GM21786 (cell line): ENCODE measurements around the gene MAP3K5.
"Not testable (repeated sequence)": the region's sequence is repeated elsewhere in the genome, so short reads cannot be mapped to it uniquely, and the experiment has no call there.

Experiments
- ATAC-seq: cut with Tn5 transposase; IDR thresholded peaks from one replicate; pipeline ENCODE4 v1.9.1; 2021; ENCODE audit not compliant: unreplicated experiment

The MAP3K5 gene

DNA sequence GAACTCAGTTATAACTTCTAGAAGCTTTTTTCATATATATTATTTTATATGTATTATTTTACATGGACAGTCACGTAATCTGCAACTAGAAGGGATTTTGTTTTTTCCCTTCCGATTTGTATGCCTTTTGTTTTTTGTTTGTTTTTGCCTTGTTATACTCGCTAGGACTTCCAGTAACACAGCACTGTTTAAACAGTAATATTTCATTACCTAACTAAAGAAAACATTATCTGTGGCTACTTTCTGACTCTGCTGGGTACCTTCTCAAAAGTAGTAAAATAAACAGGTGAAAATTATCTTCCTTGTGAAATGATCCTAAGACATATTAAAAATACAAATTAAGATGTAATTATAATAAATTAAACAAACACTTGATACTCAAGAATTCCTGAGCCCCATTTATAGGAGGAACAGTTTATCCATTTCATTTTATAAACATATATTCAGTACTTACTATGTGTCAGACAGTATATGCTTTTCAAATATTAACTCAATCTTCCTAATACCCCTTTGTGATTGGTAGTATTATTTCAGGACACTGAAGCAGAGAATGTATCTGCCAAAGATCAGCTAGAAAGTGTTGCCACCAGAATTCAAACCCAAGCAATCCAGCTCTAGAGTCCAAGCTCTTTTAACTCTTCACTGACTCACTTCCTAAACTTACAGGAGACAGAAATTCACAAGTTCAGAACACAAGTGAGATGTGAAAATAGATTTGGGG is 65.3 kb downstream of the MAP3K5 start:
- no peak for ATAC-seq

DNA sequence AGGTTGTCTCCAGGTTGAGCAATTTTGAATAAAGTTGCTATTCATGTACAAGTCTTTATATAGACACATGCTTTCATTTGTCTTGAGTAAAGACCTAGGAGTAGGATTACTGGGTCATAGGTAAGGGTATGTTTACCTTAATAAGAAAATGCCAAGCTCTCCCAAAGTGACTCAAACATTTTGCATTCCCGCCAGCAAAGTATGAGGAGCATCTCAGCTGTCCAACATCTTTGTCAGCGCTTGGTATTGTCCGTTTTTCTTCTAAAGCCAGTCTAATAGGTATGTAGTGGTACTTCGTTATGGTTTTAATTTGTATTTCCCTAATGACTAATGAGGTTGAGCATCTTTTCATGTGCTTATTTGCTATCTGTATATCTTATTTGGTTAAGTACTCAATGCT is 67.2 kb downstream of the MAP3K5 start:
- no peak for ATAC-seq

DNA sequence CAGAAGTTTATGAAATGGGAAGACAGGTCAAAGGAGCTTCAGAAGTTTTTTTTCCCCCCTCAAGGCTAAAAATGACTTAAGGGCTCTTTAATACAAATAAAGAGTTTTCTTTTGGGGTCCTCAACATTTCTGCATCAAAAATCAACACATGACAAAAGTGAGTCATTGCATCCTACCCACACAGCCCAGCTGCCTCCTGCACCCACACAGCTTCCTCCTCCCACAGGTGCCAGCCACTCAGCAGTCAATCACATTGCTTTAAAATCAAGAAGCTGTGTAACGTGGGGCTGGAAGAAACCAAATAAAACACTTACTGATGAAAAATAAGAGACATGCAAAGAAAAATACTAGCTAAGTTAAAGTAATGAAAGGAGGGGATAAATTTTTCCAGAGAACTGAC is 68.5 kb downstream of the MAP3K5 start:
- peak; percentile 61 for ATAC-seq

DNA sequence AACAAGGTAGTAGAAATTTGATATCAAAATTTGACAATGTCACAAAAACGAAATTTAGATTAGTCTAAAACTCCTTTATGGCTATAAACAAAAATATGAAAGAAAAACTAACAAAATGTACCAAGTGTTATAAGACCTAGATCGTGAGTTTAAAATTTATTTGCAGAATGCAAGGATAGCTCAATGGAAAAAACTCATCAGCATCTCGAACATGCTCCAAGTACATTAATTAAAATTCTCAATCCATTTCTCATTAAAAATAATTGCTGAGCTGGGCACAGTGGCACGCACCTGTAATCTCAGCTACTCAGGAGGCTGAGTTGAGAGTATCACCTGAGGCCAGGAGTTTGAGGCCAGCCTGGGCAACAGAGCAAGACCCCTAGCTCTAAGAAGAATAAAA is 70.8 kb downstream of the MAP3K5 start:
- ATAC-seq: no peak

DNA sequence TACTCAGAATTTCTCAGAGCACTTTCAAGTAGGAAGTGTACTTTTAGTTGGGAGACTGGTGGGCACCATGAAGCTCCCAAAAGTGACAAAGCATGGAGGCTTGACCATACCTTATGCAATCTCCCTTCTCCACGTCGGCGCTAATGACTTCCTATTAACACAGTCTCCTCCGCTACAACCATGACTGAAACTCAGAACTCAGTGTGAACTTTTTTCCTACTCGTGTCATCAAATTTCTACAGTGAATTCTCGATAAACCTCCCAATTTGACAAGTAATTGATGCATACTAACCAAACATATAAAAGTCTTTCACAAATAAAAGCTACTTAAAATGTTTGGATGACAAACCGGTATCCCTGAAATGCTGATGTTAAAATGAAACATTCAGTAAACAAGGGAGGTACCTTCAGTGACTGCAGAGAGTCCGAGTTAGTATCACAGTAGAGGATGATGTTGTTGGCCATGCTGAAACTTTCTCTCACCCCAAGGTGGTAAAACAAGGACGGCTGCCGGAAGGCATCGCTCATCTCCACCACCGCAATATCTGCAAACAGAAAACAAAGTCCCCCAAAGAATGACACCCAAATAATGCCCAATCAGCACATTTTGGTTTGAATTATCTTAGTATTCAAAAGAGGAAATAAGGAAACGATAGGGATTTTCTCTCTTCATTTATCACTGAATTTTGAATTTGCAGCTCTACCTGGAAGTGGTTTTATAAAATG is 72.1 kb downstream of the MAP3K5 start:
- ATAC-seq: peak; percentile 40

DNA sequence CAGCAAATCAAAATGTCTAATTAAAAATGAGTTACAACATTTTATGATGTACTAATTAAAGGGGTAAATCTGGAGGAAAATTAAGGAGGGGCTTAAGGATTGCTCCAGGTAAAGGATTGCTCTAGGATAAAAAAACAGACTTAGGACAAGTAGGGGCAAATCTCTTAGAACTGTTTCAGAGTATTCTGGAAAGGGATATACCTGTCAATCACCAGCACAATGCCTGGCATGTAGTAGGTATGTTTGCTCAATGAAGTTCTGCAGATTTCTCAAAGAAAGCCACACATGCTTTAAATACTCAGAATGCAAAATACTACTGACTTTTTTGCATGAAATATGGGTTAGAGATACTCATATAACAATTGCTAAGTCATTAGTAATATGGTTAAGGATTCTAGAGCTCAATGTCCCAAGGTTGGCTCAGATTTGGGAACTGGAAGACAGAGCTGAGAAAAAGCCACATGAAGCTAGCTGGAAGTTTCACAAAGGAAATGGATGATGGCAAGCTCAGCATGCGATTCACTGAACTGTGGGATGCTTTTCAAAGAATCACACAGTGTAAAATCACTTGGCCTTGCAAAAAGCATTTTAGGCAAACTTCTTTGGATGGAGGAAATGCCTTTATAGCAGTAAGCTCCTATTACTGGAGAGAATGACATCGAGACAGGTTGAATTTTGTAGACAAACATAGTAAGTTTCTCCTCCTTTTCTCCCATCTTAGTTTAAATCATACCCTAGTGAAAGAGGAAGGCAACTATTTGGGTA is 72.8 kb downstream of the MAP3K5 start:
- peak; percentile 38 for ATAC-seq

DNA sequence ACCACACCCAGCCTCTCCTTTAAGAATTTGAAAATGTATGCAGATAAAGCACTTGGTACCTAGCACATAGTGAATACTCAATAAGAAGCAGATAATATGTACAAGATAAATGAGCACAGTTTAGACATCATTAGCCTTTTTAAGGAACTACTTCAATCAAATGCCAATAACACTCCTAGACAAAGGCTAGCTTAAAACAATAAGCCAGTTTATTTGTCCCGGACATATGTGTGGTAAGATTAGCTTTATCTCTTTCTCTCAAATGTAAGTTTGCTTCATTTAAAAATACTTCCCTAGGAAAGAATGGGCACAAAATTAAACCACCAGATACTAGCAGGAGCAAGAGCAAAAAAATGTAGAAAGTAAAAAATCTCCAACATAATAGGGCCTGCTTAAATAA is 73.8 kb downstream of the MAP3K5 start:
- no peak for ATAC-seq

DNA sequence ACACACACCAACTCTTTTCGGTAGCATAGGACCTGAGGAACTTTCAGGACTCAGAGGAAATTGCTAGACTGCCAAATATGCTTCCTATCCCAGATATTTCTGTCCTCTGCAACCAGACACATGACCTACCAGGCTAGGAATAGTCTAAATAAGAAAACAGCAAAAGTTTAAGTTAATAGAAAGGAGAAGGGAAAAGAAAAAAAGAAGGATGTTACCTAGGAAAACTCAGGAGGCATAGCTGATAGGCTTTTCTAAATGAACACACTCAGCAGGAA is 74.6 kb downstream of the MAP3K5 start:
- peak; percentile 1 for ATAC-seq

GRCh38 chr6:136716917-136717715 is 75.2 kb downstream of the MAP3K5 start:
- ATAC-seq: peak; percentile 51

DNA sequence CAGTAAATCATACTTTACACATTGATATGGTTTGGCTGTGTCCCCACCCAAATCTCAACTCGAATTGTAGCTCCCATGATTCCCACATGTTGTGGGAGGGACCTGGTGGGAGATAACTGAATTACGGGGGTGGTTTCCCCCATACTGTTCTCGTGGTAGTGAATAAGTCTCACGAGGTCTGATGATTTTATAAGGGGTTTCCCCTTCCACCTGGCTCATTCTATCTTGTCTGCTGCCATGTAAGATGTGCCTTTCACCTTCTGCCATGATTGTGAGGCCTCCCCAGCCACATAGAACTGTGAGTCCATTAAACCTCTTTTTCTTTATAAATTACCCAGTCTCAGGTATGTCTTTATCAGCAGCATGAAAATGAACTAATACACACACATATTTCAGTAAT is 79.6 kb downstream of the MAP3K5 start:
- ATAC-seq: not testable (repeated sequence)

DNA sequence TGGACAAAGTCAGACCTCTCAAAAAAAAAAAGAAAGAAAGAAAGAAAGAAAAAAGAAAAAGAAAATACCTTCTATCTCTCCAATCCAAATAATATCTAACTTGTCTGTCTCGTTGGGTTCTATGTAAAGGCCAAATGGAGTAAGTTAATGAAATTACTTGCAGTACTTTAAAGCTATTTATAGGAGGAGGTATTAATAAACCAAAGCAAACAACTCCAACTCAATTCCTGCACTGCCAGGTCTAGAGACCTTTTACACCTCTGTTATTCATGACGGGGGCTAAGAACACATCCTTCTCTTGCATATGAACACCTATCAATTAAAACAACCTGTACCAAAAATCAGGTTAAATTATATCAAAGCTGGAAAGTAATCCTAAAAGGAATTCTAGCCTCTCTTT is 80.6 kb downstream of the MAP3K5 start:
- no peak for ATAC-seq

GRCh38 chr6:136710877-136711552 is 81.3 kb downstream of the MAP3K5 start:
- no peak for ATAC-seq

DNA sequence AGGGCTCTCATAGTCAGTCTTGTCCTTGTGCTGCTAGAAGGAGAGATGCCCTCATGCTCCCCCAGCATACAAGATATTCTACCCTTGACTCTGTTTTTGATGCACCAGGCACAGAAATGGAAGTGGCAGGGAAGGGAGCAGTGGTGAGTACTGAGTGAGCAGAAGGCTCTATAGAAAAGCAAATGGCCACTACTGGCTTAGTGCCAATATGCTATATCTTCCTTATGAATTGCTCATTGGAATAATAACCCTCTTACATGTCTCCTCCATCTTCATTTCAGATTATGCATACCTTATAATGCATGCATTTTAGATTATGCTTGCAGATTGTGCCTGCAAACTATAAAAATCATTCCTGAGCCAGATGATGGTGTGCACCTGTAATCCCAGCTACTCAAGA is 82.8 kb downstream of the MAP3K5 start:
- ATAC-seq: no peak

DNA sequence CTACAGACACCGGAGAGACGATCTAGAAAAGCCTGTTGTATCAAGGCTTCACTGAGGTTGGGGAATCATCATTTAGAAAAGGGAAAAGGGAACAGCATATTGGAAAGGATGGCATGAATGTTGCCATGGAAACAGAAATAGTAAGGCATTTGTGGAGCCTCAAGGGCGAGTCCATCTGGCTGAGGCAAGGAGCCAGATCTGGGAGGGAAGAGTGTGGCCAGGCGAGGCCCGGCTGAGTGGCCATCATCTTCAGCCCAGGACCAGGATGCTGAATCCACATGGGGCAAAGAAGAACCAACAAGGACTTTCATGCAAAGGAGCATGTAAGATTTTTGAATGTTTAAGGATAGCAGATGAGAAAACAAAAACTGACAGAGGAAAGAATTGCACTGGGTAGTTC is 85.8 kb downstream of the MAP3K5 start:
- ATAC-seq: no peak

- no peak for ATAC-seq
Observed at GRCh38 chr6:136703331-136703865, 88.9 kb downstream of the MAP3K5 start.

- ATAC-seq: no peak
Observed at GRCh38 chr6:136701045-136701444, 91.2 kb downstream of the MAP3K5 start.

DNA sequence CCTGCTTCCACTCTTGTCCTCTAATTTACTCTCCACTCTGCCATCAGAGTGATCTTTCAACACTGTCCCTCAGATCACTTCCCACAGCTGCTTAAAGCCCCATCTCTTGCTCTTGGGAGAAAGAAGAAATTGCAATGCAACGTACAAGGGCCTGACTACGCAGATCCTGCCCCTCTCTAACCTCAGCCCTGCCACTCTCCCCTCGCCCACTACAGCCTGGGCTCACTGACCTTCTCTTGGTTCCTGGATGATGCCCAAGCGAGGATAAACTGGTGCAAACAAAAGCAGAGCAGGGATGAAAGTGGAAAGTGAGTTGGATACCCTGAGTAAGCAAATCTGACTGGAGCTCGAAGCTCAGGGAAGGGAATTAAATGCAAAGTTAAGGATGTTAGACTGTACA is 92.9 kb downstream of the MAP3K5 start:
- no peak for ATAC-seq

GRCh38 chr6:136696783-136697364 is 95.4 kb downstream of the MAP3K5 start:
- ATAC-seq: no peak

GRCh38 chr6:136696238-136696637 is 96.0 kb downstream of the MAP3K5 start:
- ATAC-seq: no peak

DNA sequence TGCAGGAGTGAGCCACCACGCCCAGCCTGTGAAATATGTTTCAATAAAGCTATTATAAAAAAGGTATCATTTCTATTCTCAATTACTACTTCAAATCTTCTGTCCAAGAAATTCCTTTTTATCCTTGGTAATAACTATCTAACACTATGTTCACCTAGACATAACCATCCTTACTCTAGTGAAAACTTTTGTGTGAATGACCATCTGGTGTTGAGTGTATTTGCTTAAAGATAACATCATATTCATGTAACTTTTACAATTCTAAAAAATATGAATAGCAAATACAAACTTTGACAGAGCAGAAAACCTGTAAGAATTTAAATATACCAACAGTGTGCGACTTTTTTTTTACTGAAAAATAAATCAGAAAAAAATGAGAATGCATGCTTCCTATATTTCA is 96.9 kb downstream of the MAP3K5 start:
- ATAC-seq: no peak
